Gastrocnemius medialis (tissue), 4 donors: Measurements from ENCODE around the gene DUS1L. TPM values are rescaled to one million over a fixed set of nuclear protein-coding genes. Genes with fewer than 3 reads are reported as not detected.

Experiments used
- ATAC-seq, 2 donors: fragments of 150-250 bp; one replicate each; pipeline ENCODE4 v1.9.1; 2016
- DNase-seq, 2 donors: peaks; one replicate each; pipeline ENCODE4 v3.0.0-alpha.2; 2019
- H3K27ac ChIP-seq, 4 donors: fragments of 200-600 bp; sonication (generic); 1 replicate in 1 of 4; 2 replicates in 3 of 4; pipeline ENCODE4 v1.5.1; 2016 to 2018; ENCODE audit warnings: mild to moderate bottlenecking in 2 of 4, moderate library complexity in 1 of 4
- H3K27me3 ChIP-seq, 3 donors: fragments of 200-600 bp; sonication (generic) in 2 of 3; 1 replicate in 1 of 3; 2 replicates in 2 of 3; pipeline versions ENCODE4 v1.5.1 to v1.6.0; 2016 to 2019; ENCODE audit warnings: mild to moderate bottlenecking in 1 of 3, moderate library complexity in 1 of 3
- H3K36me3 ChIP-seq, 2 donors: fragments of 200-600 bp; sonication (generic) in 1 of 2; one replicate each; pipeline ENCODE4 v1.5.1; 2017 to 2018
- H3K4me1 ChIP-seq, 2 donors: fragments of 200-600 bp; sonication (generic) in 1 of 2; one replicate each; pipeline ENCODE4 v1.5.1; 2016 to 2017; ENCODE audit warnings: mild to moderate bottlenecking in 2 of 2
- H3K4me3 ChIP-seq, 4 donors: fragments of 200-600 bp; sonication (generic) in 3 of 4; 1 replicate in 1 of 4; 2 replicates in 3 of 4; pipeline ENCODE4 v1.5.1; 2016 to 2019; ENCODE audit warnings: mild to moderate bottlenecking in 2 of 4
- H3K9me3 ChIP-seq, 3 donors: fragments of 200-600 bp; sonication (generic) in 2 of 3; 1 replicate in 1 of 3; 2 replicates in 2 of 3; pipeline ENCODE4 v1.5.1; 2016 to 2019
- POLR2A ChIP-seq, 2 donors: fragments of 450-650 bp; IDR thresholded peaks; one replicate each; pipeline ENCODE4 v1.6.1; 2017; ENCODE audit warnings: antibody characterized with exemption in 2 of 2, mild to moderate bottlenecking in 2 of 2, moderate library complexity in 2 of 2
- in situ Hi-C, 4 donors: fragments of 200-750 bp; cut with MboI; loops; one replicate each; pipeline versions ENCODE4 v1.15.0 to v1.8.0; 2017; ENCODE audit warnings: low sequenced_read_pairs in 4 of 4
- intact Hi-C: fragments of 100-400 bp; cut with DNase I; formaldehyde crosslinking; loops from one replicate; pipeline ENCODE4 v1.15.1; 2023; ENCODE audit warnings: low total_unique reads
- total RNA-seq, 4 donors: library from RNA; depleted of rRNA; stranded (reverse); fragments of >200 nt; gene quantifications; one replicate each; pipeline versions ENCODE4 v1.1.0 to v1.2.3, GENCODE V29; 2016
- TF ChIP-seq, protein P1 (sequence below), 5 experiments: fragments of 450-650 bp in 3 of 5; fragments of 200-600 bp in 2 of 5; sonication (generic) in 2 of 5; IDR thresholded peaks in 4 of 5; conservative IDR thresholded peaks in 1 of 5; 1 replicate in 4 of 5; 2 replicates in 1 of 5; pipeline ENCODE4 v1.5.1; 2016 to 2019; ENCODE audit warnings: antibody characterized with exemption in 5 of 5, mild to moderate bottlenecking in 3 of 5, moderate library complexity in 3 of 5

Gene DUS1L
- total RNA-seq, 4 donors from 2014 or later, result 54.6 to 119 (median 83.2) TPM

DNA sequence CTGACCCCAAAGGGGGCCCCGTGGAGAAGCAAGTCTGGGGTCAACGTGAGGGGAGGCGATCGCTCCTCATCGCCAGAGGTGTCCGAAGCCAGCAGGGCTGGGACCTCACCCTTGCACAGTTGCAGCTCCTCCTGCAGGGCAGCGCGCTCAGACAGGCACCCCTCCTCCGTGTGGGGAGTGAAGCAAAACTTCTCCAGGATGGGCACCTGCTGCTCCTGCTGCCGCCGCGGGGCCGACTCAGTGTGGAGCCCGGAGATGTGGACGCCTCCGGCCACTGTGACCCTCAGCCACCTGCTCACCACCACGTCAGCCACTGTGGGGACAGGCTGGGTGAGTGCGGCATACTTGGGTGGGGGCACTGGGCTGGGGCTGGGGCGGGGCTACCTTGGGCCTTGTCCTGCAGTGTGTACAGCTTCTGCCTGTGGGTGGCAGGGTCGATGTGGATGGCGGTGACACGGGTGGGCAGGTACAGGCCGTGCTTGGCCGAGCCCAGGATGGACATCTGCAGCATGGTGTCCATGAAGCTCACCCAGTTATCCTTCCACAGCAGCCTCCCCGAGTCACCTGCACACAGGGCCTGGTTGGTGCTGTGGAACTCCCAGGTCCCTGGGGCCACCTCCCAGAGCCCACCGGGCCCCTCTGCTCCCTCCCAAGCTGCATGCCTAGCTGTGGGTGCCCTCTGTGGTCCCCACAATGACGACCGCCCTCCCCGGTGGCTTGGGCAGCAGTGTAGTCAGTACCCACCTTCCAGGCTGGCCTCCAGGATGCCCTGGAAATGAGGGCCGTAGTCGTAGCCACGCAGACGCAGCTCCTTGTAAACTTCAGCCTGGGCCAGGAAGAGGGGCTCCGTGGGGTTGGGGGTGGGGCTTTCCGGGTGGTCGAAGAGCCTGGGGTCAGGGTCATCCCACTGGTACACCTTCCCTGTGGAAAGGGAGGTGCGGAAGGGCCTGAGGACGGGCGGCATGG is 21.6 kb upstream of the DUS1L start:
- intact Hi-C loops (no loop called here), in situ Hi-C loops (no loop called here)
- Histone ChIP-seq H3K36me3 (peaks cover 0 to 98% of the 10 kb centered on the region in 2 donors), H3K27ac (no peak overlapping the region), H3K9me3 (no peaks in the 10 kb centered on the region), H3K4me3 (no peak overlapping the region), H3K27me3 (no peaks in the 10 kb centered on the region), H3K4me1 (no peaks in the 10 kb centered on the region)
- TF ChIP-seq POLR2A (IDR thresholded peaks at IDR 0.05), result no peak
- TF ChIP-seq, protein P1, sequence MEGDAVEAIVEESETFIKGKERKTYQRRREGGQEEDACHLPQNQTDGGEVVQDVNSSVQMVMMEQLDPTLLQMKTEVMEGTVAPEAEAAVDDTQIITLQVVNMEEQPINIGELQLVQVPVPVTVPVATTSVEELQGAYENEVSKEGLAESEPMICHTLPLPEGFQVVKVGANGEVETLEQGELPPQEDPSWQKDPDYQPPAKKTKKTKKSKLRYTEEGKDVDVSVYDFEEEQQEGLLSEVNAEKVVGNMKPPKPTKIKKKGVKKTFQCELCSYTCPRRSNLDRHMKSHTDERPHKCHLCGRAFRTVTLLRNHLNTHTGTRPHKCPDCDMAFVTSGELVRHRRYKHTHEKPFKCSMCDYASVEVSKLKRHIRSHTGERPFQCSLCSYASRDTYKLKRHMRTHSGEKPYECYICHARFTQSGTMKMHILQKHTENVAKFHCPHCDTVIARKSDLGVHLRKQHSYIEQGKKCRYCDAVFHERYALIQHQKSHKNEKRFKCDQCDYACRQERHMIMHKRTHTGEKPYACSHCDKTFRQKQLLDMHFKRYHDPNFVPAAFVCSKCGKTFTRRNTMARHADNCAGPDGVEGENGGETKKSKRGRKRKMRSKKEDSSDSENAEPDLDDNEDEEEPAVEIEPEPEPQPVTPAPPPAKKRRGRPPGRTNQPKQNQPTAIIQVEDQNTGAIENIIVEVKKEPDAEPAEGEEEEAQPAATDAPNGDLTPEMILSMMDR (IDR thresholded peaks at IDR 0.05 in 4 of 5, conservative IDR thresholded peaks at IDR 0.05 in 1 of 5), result no peak
- ATAC-seq, result no peak
- DNase-seq, result no peak

GRCh38 chr17:82085931-82086764 is 20.5 kb upstream of the DUS1L start:
- in situ Hi-C loops, result no loop called here
- TF ChIP-seq POLR2A (IDR thresholded peaks at IDR 0.05), result no peak
- TF ChIP-seq, protein P1 (IDR thresholded peaks at IDR 0.05 in 4 of 5, conservative IDR thresholded peaks at IDR 0.05 in 1 of 5), result no peak
- no peak for DNase-seq
- peaks cover 0 to 97% of the 10 kb centered on the region in 2 donors for H3K36me3 ChIP-seq
- intact Hi-C loops, result no loop called here
- H3K27ac ChIP-seq, result no peak overlapping the region
- H3K4me3 ChIP-seq, result no peak overlapping the region
- no peaks in the 10 kb centered on the region for H3K27me3 ChIP-seq
- H3K9me3 ChIP-seq, result no peaks in the 10 kb centered on the region
- no peak for ATAC-seq
- no peaks in the 10 kb centered on the region for H3K4me1 ChIP-seq

DNA sequence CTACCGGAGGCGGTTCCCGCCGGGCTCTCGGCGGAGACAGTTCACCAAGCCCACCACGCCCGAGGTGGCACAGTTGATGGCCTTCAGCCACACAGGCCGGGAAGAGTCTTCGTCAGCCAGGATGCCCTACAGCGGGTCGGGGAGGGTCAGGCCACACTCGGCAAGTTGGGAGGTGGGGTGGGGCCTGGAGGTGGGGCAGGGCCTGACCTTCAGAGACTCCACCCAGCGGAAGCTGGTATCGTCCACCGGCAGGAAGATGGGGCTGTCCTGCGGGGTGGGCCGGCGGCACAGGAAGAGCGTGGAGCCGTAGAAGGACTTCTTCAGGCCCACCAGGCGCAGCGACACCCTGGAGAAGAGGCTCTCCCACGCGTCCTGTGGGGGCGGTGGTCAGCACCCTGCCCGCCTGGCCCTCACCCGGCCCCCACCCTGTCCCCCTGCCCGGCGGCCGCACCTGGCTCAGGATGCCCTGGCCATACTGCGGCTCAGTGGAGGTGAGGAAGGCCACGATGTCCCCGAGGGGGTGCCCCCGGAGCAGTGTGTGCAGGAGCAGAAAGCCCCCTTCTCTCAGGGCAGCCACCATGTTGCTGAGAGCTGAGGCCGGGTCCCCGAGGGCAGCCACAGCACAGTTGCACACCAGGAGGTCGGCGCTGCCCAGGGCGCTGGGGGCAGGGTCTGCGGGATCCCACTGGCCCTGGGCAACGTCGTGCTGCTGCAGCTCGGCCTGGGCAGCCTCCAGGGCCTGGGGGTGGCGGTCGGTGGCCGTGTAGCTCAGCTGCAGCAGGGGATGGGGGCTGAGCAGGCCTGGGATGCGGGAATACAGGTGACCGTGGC is 19.6 kb upstream of the DUS1L start:
- peaks cover 0 to 97% of the 10 kb centered on the region in 2 donors for H3K36me3 ChIP-seq
- intact Hi-C loops, result no loop called here
- TF ChIP-seq, protein P1 (IDR thresholded peaks at IDR 0.05 in 4 of 5, conservative IDR thresholded peaks at IDR 0.05 in 1 of 5), result no peak
- no peak for TF ChIP-seq POLR2A (IDR thresholded peaks at IDR 0.05)

DNA sequence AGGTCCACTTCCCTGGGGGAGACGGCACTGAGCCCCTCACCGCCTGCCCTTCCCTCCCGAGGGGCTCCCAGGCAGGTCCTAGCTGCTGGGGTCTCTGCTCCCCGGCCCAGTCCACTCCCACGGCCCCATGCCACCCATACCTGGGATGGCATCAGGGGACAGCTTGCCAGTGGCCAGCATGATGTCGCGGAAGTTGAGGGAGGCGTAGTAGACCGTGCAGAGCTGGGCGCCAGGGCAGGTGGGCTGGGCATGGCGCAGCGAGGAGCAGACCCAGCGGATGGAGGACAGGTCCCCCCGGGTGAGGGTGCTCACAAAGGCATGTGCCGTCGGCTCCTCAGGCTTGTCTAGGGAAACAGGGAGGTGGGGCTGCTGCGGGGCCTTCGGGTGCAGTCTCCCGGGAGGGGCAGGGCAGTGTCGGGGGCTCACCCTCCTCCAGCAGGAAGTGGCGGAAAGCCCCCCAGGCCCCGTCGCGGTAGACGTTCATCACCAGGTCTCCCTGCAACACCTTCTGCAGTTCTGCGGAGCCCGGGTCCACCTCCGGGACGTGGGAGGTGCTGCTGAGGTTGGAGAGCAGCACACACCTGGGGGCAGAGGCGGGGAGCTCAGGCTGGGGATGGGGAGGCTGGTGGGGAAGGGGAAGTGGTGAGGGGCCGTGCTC is 18.9 kb upstream of the DUS1L start:
- DNase-seq, result no peak
- in situ Hi-C loops, result no loop called here
- Histone ChIP-seq H3K27ac (no peak overlapping the region), H3K36me3 (peaks cover 0 to 97% of the 10 kb centered on the region in 2 donors), H3K27me3 (no peaks in the 10 kb centered on the region), H3K9me3 (no peaks in the 10 kb centered on the region), H3K4me3 (no peak overlapping the region), H3K4me1 (no peaks in the 10 kb centered on the region)
- ATAC-seq, result no peak
- no peak for TF ChIP-seq POLR2A (IDR thresholded peaks at IDR 0.05)
- TF ChIP-seq, protein P1 (IDR thresholded peaks at IDR 0.05 in 4 of 5, conservative IDR thresholded peaks at IDR 0.05 in 1 of 5), result no peak
- intact Hi-C loops, result no loop called here

More for the DNA sequence above, 19.6 kb upstream of the DUS1L start:
- H3K4me3 ChIP-seq, result no peak overlapping the region
- no peak for ATAC-seq
- H3K27me3 ChIP-seq, result no peaks in the 10 kb centered on the region
- in situ Hi-C loops, result no loop called here
- no peaks in the 10 kb centered on the region for H3K9me3 ChIP-seq
- no peak for DNase-seq
- no peak overlapping the region for H3K27ac ChIP-seq
- H3K4me1 ChIP-seq, result no peaks in the 10 kb centered on the region
